Neural progenitor cell (in vitro differentiated cells): ENCODE results near the gene TPSAB1.

ENCODE experiments used
- EZH2 ChIP-seq: fragments of 200-600 bp; sonication (generic); IDR thresholded peaks from 2 replicates; pipeline ENCODE4 v1.6.1; 2017; ENCODE audit warnings: antibody characterized with exemption, mild to moderate bottlenecking, moderate library complexity
- EZH2phosphoT487 ChIP-seq: fragments of 200-600 bp; sonication (generic); IDR thresholded peaks from 2 replicates; pipeline ENCODE4 v1.6.1; 2017; ENCODE audit warnings: antibody characterized with exemption
- TF ChIP-seq, protein P1 (sequence below): fragments of 200-600 bp; sonication (generic); IDR thresholded peaks from 2 replicates; pipeline ENCODE4 v1.5.1; 2017; ENCODE audit warnings: antibody characterized with exemption, mild to moderate bottlenecking

DNA sequence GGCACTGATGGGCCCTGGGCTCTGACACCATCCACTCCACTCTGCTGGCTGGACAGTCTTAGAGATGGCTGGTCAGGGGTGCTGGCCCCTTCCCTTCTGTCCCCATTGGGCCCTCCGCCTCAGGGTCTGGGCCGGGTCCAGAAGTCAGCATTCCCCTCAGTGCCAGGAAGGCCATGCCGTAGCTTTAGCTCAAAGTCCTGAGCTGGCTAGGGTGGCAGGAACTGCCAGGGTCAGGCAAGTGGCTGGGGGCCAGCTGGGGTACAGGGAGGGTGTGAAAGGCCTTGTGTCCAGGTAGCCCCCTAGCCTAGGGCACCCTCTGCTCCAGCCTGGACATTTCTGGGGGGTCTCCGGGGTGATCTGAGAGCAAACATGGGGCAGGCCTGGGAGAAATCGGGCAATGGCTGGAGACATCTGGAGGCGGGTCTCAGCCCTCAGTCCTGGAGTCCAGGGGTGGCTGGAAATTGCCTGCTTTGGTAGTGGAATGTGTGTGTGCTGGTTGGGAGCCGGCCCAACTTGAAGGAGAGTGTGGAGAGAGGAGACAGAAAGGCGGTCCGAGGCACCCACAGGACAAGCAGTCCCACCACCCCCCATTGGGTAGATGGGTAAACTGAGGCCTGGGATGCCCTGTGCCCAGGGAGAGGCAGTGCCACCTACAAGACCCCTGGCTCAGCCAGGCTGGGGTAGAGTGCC, 48.0 kb upstream of the TPSAB1 start:
- TF ChIP-seq, protein P1, sequence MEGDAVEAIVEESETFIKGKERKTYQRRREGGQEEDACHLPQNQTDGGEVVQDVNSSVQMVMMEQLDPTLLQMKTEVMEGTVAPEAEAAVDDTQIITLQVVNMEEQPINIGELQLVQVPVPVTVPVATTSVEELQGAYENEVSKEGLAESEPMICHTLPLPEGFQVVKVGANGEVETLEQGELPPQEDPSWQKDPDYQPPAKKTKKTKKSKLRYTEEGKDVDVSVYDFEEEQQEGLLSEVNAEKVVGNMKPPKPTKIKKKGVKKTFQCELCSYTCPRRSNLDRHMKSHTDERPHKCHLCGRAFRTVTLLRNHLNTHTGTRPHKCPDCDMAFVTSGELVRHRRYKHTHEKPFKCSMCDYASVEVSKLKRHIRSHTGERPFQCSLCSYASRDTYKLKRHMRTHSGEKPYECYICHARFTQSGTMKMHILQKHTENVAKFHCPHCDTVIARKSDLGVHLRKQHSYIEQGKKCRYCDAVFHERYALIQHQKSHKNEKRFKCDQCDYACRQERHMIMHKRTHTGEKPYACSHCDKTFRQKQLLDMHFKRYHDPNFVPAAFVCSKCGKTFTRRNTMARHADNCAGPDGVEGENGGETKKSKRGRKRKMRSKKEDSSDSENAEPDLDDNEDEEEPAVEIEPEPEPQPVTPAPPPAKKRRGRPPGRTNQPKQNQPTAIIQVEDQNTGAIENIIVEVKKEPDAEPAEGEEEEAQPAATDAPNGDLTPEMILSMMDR, result no peak
- TF ChIP-seq EZH2phosphoT487, result no peak
- TF ChIP-seq EZH2, result no peak
